D721Med (cell line): ENCODE results near the gene RBM45.

Source experiments
- DNase-seq: peaks from one replicate; pipeline ENCODE4 v3.0.0; 2011; ENCODE audit warnings: low spot score; ENCODE audit not compliant: insufficient read length
- FAIRE-seq: peaks from 2 replicates; lab custom pipeline; 2011; peaks lifted over from hg19 to GRCh38; lab: Jason Lieb, UNC
- TF ChIP-seq, protein P1 (sequence below): IDR thresholded peaks from 2 replicates; pipeline ENCODE4 v1.5.1; 2012; ENCODE audit warnings: mild to moderate bottlenecking, control low read depth; ENCODE audit not compliant: insufficient read depth; ENCODE audit errors: missing control alignments

RBM45 gene, protein sequence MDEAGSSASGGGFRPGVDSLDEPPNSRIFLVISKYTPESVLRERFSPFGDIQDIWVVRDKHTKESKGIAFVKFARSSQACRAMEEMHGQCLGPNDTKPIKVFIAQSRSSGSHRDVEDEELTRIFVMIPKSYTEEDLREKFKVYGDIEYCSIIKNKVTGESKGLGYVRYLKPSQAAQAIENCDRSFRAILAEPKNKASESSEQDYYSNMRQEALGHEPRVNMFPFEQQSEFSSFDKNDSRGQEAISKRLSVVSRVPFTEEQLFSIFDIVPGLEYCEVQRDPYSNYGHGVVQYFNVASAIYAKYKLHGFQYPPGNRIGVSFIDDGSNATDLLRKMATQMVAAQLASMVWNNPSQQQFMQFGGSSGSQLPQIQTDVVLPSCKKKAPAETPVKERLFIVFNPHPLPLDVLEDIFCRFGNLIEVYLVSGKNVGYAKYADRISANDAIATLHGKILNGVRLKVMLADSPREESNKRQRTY

DNA sequence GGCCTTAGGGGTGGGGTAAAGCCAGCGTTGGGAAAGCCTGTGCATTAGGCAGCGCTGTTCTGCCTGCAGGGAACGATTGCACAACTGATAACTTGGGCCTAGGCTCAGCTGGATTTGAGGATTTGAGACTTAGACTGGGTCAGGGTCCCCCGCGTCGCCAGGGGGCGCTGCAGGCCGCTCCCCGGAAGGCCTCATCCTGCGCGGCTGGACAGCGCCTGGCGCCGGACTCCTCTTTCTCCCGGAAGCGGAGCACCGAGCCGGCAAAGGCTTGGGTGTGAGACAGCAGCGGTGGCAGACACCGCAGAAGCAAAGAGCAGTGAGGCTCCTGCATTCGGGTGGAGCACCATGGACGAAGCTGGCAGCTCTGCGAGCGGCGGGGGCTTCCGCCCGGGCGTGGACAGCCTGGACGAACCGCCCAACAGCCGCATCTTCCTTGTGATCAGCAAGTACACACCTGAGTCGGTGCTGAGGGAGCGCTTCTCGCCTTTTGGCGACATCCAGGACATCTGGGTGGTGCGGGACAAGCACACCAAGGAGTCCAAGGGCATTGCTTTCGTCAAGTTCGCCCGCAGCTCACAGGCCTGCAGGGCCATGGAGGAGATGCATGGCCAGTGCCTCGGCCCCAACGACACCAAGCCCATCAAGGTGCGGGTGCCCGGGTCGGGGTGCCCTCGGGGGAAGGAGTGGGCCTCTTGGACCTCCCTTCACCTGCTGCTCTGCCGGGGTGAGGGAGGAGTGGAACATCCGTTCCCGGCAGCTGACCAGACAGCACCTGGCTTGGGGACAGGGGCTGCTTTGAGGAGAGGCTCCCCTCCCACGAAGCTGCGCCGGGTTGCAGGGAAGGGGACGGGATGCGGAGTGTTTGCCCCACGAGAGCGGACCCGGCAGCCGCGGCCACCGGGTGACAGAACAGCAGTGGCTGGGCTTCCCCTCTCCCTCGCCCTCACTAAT, at the start of gene RBM45:
TSS of gene RBM45 (plus strand) at position 236 of the 951 bp plus-strand sequence. CDS start at position 346, 110 bp downstream.
- no peak for FAIRE-seq
- TF ChIP-seq, protein P1, sequence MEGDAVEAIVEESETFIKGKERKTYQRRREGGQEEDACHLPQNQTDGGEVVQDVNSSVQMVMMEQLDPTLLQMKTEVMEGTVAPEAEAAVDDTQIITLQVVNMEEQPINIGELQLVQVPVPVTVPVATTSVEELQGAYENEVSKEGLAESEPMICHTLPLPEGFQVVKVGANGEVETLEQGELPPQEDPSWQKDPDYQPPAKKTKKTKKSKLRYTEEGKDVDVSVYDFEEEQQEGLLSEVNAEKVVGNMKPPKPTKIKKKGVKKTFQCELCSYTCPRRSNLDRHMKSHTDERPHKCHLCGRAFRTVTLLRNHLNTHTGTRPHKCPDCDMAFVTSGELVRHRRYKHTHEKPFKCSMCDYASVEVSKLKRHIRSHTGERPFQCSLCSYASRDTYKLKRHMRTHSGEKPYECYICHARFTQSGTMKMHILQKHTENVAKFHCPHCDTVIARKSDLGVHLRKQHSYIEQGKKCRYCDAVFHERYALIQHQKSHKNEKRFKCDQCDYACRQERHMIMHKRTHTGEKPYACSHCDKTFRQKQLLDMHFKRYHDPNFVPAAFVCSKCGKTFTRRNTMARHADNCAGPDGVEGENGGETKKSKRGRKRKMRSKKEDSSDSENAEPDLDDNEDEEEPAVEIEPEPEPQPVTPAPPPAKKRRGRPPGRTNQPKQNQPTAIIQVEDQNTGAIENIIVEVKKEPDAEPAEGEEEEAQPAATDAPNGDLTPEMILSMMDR = peak; percentile 83

DNA sequence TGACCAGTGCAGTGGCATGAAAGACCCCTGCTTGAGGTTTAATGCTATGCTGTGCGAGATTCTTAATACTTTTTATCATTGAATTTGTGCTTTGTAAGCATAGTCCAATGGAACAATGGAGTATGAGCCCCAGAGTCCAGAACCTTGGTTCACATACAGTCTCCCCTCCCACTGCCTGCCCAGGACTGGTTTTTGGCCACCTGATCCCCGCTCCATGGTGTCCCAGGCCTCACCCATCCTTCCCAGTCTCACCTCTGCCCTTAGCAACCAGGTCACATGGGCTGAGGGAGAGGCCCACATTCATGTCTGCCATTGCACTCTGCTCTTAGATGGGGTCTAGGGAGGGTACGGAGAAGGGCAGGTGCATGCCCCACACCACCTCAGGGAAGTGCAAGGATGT, 45.9 kb upstream of the RBM45 start:
- DNase-seq (no peak), FAIRE-seq (no peak)
- TF ChIP-seq, protein P1 = no peak

More for the DNA sequence above, at the start of gene RBM45:
- DNase-seq = peak; percentile 83

DNA sequence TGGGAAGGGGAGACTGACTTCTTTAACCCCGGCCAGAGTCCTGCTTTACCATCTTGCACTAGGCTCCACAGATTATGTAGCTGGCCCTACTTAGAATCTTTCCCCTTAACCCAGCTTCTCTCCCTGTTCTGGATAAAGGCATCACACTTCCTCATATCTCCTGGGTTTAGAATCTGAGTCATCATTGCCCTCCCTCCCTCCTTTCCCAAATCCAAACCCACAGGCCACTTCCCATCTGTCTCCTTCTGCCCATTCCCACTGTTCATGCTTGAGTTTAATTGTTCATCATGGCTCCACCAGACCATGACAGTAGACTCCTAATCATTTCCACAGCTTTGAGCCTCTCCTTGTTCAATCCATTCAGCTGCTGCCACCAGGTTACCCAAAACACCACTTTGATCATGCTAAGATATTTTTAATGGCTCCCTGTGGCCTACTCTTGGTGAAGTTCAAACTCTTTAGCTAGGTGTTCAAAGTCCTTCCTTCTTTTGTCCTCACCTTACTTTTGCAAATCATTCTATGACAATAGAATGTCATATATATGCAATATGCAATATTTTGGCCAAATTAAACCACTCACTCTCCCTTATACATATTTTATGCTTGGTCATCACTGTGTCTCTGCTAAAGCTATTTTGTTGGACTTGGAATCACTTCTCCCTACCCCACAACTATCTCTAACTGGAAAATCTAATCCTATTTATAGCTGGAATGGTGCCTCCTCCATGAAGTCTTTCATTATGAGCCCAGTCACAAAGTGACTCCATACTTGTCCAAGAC, 45.2 kb upstream of the RBM45 start:
- TF ChIP-seq, protein P1 = no peak
- no peak for DNase-seq
- no peak for FAIRE-seq

DNA sequence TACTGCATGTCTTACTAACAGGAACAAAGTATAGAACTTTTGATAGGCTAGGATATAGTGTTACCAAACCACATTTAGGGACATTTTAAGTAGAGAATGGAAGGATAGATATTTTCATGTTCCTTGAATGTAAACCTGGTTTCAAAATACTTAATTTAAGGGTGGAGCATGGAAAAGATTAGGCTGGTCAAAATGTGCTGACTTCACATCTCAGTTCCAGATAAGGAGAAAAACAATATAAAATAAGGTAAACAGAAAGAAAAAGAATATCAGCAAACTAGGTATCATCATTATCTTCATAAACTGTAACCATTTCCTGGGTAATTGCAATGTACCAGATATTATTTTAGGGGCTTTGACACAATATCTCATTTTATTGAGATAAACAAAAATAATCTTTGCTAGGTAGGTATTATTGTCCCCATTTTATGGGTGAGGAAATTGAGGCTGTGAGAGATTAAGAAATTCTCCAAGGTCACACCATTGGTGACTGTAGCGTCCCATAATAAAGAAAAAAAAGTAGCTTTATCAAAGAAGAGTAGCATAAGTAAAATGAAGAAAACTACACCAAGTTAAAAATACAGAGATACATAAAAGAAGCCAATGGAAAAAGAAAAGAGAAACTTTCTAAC, 43.3 kb upstream of the RBM45 start:
- FAIRE-seq (no peak), DNase-seq (no peak)
- TF ChIP-seq, protein P1 = no peak

DNA sequence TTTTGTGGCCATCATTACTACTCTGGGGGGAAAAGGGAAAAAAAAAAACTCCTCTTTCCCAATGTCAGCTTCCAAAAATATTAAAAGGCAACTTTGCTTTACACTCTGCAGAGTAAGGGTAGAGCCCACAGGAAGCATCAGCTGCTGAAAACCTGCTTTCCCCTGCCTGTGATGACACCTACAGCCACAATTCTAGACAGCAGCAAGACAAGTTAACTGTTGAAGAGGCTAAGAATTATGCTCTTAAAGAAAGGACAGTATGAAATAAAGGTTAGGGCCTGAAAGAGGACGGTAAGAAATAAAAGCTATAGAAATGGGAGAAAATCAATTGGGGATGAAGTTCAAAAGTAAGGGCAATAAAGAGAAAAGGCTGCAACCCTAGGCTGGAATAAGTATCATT, 42.7 kb upstream of the RBM45 start:
- DNase-seq = no peak
- no peak for FAIRE-seq
- TF ChIP-seq, protein P1 = peak; percentile 12

DNA sequence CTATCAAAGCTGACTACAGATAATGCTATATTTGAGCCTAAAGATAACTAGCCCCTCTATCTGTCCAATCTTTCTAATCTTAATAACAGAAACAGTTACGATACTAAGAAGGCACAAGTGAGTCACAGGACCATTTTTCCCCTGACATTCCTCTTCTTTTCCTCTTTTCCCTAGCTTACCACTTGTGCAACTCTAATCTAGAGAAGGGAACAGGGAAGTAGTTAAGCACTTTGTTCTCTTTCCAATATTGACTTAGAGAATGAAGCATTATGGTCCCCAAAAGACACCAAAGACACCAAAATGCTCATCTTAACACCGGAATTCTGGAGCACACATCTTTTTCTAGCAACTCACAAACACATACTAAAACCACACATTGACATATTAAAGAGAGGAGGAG, 41.4 kb upstream of the RBM45 start:
- TF ChIP-seq, protein P1 = no peak
- FAIRE-seq = no peak
- DNase-seq = no peak
